DND-41 (cell line): Measurements from ENCODE around the gene JUP.

Experiments
- ATAC-seq: fragments of 200-7000 bp; cut with Tn5 transposase; 3 replicates; pipeline ENCODE4 v1.9.1; 2021; ENCODE audit warnings: low read depth; ENCODE audit not compliant: insufficient read depth
- DNase-seq: peaks from one replicate; pipeline ENCODE4 v3.0.0-alpha.2; 2020
- H2AFZ ChIP-seq: 2 replicates; pipeline ENCODE4 v1.6.0; 2012; ENCODE audit warnings: low read depth, low read length
- H3K27ac ChIP-seq: 2 replicates; pipeline ENCODE4 v1.5.1; 2012; ENCODE audit warnings: low read length, inconsistent platforms
- H3K27me3 ChIP-seq: fragments of 200-600 bp; sonication (generic); 2 replicates; pipeline ENCODE4 v1.6.0; 2012; ENCODE audit warnings: low read length, mild to moderate bottlenecking, inconsistent platforms; ENCODE audit not compliant: insufficient read depth, poor library complexity
- H3K36me3 ChIP-seq: 2 replicates; pipeline ENCODE4 v1.5.1; 2012; ENCODE audit warnings: low read length, inconsistent platforms; ENCODE audit not compliant: insufficient read depth
- H3K4me1 ChIP-seq: 2 replicates; pipeline ENCODE4 v1.5.1; 2012; ENCODE audit warnings: mild to moderate bottlenecking, low read length; ENCODE audit not compliant: insufficient read depth
- H3K4me2 ChIP-seq: 2 replicates; pipeline ENCODE4 v1.6.0; 2012; ENCODE audit warnings: mild to moderate bottlenecking, moderate library complexity, low read length, inconsistent platforms; ENCODE audit not compliant: insufficient read depth
- H3K4me3 ChIP-seq, 2 experiments: fragments of 200-600 bp in 1 of 2; shearing (Covaris generic) in 1 of 2; 2 replicates each; pipeline ENCODE4 v1.5.1; 2012 to 2016; ENCODE audit warnings: inconsistent platforms in 2 of 2, low read length in 2 of 2, mild to moderate bottlenecking in 2 of 2, low read depth in 1 of 2, moderate library complexity in 1 of 2
- H3K79me2 ChIP-seq: 2 replicates; pipeline ENCODE4 v1.6.0; 2012; ENCODE audit warnings: low read length, inconsistent platforms; ENCODE audit not compliant: insufficient read depth
- H3K9ac ChIP-seq: 2 replicates; pipeline ENCODE4 v1.6.0; 2012; ENCODE audit warnings: low read depth, mild to moderate bottlenecking, inconsistent platforms, low read length, moderate library complexity
- H3K9me3 ChIP-seq: 2 replicates; pipeline ENCODE4 v1.5.1; 2012; ENCODE audit warnings: low read length, moderate library complexity, mild to moderate bottlenecking, inconsistent platforms; ENCODE audit not compliant: insufficient read depth, severe bottlenecking
- H4K20me1 ChIP-seq: 2 replicates; pipeline ENCODE4 v1.6.0; 2012; ENCODE audit warnings: low read length; ENCODE audit not compliant: insufficient read depth
- CTCF ChIP-seq: IDR thresholded peaks from 2 replicates; pipeline ENCODE4 v1.5.1; 2012; ENCODE audit warnings: borderline replicate concordance, low read length, moderate library complexity, mild to moderate bottlenecking; ENCODE audit not compliant: poor library complexity, severe bottlenecking; ENCODE audit errors: extremely low read depth
- EZH2 ChIP-seq: IDR thresholded peaks from 3 replicates; pipeline ENCODE4 v1.6.1; 2012; ENCODE audit warnings: borderline replicate concordance, low read depth, mild to moderate bottlenecking, moderate library complexity, low read length, inconsistent platforms; ENCODE audit not compliant: severe bottlenecking

Gene JUP

GRCh38 chr17:41766135-41766534 is 20.4 kb downstream of the JUP start:
- Histone ChIP-seq H3K4me3 (no peak overlapping the region), H3K27ac (no peak overlapping the region), H4K20me1 (no peaks in the 10 kb centered on the region), H3K36me3 (no peaks in the 10 kb centered on the region), H3K9me3 (no peaks in the 10 kb centered on the region), H3K4me2 (no peak overlapping the region), H3K4me1 (no peaks in the 10 kb centered on the region), H3K79me2 (no peaks in the 10 kb centered on the region), H3K27me3 (no peaks in the 10 kb centered on the region), H2AFZ (no peak overlapping the region), H3K9ac (no peak overlapping the region)
- no peak for TF ChIP-seq EZH2
- TF ChIP-seq CTCF, result no peak
- DNase-seq (no peak), ATAC-seq (no peak)

GRCh38 chr17:41763327-41763726 is 23.2 kb downstream of the JUP start:
- TF ChIP-seq CTCF, result no peak
- no peak for TF ChIP-seq EZH2
- no peaks in the 10 kb centered on the region for H3K9me3 ChIP-seq
- DNase-seq (no peak), ATAC-seq (no peak)
- H3K9ac ChIP-seq, result no peak overlapping the region
- H3K36me3 ChIP-seq, result no peaks in the 10 kb centered on the region
- no peak overlapping the region for H3K4me3 ChIP-seq
- no peak overlapping the region for H3K27ac ChIP-seq
- H3K27me3 ChIP-seq, result no peaks in the 10 kb centered on the region
- H4K20me1 ChIP-seq, result no peaks in the 10 kb centered on the region
- no peaks in the 10 kb centered on the region for H3K79me2 ChIP-seq
- H2AFZ ChIP-seq, result no peak overlapping the region
- H3K4me2 ChIP-seq, result no peak overlapping the region
- H3K4me1 ChIP-seq, result no peaks in the 10 kb centered on the region

DNA sequence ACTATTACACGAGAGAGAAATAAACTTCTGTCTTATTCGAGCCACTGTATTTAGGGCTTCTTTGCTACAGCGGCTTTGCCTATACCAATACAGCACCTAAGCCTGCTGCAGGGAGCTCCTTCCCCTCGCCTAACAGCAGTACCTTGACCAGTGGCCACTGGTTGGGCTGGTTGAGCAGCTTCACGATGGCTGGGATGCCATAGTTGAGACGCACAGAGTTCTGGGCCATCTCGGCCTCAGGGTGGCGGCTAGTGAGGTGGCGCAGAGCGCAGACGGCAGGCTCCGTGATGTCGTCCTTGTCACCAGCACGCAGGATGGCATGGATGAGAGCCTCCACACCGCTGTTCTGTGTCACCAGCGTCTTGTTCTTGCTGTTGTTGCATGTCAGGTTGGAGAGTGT is 23.7 kb downstream of the JUP start:
- Histone ChIP-seq H3K4me2 (no peak overlapping the region), H4K20me1 (no peaks in the 10 kb centered on the region), H3K9me3 (no peaks in the 10 kb centered on the region), H3K4me1 (no peaks in the 10 kb centered on the region), H3K27ac (no peak overlapping the region), H3K36me3 (no peaks in the 10 kb centered on the region), H2AFZ (no peak overlapping the region), H3K27me3 (no peaks in the 10 kb centered on the region), H3K4me3 (no peak overlapping the region), H3K9ac (no peak overlapping the region), H3K79me2 (no peaks in the 10 kb centered on the region)
- TF ChIP-seq EZH2, result no peak
- TF ChIP-seq CTCF, result no peak
- DNase-seq (no peak), ATAC-seq (no peak)

GRCh38 chr17:41762391-41762790 is 24.1 kb downstream of the JUP start:
- no peak for TF ChIP-seq CTCF
- no peak for TF ChIP-seq EZH2
- Histone ChIP-seq H3K79me2 (no peaks in the 10 kb centered on the region), H3K9me3 (no peaks in the 10 kb centered on the region), H3K4me1 (no peaks in the 10 kb centered on the region), H3K4me2 (no peak overlapping the region), H3K4me3 (no peak overlapping the region), H3K36me3 (no peaks in the 10 kb centered on the region), H3K9ac (no peak overlapping the region), H4K20me1 (no peaks in the 10 kb centered on the region), H3K27ac (no peak overlapping the region), H2AFZ (no peak overlapping the region), H3K27me3 (no peaks in the 10 kb centered on the region)
- ATAC-seq (no peak), DNase-seq (no peak)
